Stimulated activated naive CD4-positive, alpha-beta T cell treated with Interleukin-2 at 50 U/mL for 16 hours (primary cell): ENCODE data around the gene PNMA6E.

ENCODE experiments used
- DNase-seq: peaks from one replicate; lab custom pipeline; 2025; lab: John Stamatoyannopoulos, UW

PNMA6E gene

DNA sequence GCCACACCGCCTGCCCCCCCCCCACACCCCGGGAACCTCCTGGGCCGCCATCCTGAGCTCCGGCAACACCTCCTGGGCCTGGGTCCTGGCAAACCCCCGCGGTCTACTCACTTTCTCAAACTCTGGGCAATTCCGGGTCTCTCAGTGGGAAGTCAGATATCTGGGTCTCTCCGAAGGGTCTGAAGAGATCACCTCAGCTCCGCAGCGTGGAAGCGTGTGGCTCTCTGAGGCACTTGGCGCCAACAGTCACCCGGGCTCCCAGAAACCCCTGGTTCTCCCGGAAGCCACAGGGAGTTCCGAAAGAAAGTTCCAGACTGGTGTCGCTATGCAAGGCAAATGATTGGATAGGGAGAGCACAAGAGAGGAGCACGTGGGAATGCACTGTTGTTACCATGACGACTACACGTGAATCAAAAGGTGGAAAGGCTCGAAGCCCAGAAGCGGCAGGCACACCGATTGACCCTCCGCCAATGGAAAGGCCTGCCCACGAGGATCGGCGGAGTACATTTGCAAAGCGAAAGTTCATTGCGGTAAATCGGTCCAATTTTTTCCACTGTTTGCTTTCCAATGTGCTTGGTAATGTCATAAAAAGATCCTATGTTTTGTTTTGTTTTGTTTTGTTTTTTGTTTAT lies at the start of gene PNMA6E:
PNMA6E (minus strand) TSS at position 218 of the 632 bp plus-strand sequence. CDS start 2,501 bp downstream, outside the sequence.
- no peak for DNase-seq

GRCh38 chrX:153450949-153451277 lies 49.8 kb upstream of the PNMA6E start:
- DNase-seq: no peak

GRCh38 chrX:153450114-153450948 lies 49.2 kb upstream of the PNMA6E start:
- DNase-seq: no peak

DNA sequence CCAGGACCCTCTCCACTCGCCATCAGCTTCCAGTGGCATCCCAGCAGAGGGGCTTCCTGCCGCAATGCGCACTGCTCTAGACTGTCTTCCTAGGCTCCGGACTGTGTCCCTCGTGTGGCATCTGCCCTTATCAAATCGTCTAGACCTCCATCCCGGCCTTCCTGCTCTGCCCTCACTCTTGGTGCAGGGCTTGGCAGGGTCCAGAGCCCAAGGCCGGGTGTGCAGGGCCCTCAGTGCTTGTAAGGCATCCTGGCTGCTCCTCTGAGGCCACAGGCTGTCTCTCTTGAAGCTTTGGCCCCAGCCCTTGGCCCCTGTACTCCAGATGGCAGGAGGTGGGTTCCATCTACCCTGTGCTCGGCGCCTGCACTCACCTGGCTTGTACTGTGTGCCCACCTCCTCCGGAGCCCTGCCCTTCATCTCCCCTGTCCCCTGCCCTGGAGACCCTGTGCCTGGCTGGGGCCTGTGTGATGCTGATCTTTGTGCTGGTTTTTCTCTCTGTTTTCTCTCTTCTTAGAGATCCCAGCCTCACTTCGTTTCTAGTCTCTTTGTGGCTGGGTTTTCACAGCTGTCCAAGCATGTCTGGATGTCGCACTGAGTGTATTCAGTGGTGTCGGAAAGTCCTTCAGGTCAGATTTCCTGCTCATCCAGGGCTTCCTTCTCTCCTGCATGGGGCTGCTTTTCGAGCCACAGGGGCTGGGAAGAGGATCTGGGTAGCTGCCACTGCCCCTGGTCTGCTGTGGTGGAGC lies 48.4 kb upstream of the PNMA6E start:
- no peak for DNase-seq

DNA sequence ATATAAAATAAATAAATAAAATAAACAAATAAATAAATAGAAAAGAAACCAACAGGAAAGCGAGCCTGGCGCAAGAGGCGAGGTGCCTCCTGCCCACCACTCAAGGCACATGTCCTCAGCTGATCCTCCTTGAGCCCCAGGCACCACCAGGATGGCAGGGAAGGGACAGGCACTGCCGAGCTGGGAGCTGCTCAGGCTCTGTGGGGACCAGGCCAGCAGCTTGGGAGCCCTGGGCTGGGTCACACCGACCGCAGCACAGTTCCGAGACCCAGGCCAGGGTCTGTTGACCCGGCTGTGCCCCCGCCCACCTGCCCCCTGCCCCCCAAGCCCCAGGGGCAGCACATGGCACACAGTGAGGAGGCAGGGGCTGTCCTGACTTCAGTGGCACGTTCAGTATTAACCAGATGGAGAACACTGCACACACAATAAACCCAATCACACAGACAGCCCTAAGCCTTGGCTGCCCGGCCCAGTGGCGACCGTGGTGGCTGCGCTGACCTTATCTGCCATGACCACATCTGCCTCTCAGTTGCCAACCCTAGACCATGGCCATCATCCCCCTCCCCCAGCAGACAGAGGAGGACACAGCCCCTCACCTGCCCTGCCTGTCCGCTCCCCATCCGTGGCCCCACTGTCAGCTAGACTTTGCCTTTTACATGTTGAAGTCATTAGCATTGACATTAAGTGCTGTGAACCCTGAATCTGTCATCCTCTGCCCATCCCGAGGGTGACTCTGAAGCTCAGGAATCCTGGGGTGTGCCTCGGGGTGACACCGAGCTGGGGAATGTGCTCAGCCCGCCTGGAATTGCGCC lies 47.6 kb upstream of the PNMA6E start:
- DNase-seq: no peak

- DNase-seq: no peak
Measured at GRCh38 chrX:153447581-153447960, 46.4 kb upstream of the PNMA6E start.

DNA sequence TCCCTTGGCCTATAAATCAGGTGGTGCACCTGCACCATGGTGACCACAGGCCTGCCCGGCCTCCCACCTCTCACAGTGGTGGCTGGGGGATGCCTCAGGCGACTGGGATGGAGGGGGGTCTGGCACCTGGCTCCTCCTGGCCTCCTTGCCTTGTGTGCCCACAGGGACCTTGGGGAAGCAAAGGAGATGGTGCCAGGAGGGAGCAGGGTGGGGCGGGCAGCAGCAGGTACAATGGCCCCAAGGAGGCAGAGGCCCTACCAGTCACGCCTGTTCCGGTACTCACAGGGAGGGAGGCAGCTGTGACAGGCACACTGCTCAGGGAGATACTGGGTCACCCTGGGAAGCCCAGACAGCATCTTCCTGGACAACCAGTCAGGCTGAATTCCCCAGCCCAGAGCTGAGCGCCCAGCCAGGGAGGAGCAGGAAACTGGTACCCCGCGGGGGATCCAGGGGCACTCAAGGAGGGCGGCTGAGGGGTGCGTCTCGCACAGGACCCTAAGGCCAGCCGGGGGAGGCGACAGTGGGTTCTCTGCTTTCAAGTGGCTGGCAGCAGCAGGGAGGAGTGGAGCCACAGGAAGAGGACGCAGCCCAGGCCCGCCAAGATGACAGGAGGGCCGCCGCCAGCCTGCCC lies 45.9 kb upstream of the PNMA6E start:
- no peak for DNase-seq

DNA sequence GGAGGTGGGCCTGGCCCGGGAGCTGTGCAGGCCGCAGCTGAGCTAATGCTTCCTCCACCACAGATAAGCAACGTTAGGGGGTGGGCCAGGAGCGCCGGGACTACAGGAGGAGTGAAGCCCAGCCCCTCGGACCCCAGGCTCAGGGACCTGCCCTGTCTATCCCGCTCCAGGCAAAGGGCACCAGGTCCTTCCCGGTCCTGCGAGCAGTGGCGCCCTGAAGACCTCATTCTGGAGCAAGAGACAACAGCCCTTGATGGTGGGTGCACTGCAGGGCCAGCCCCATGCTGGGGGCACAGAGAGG lies 45.4 kb upstream of the PNMA6E start:
- DNase-seq: no peak

DNA sequence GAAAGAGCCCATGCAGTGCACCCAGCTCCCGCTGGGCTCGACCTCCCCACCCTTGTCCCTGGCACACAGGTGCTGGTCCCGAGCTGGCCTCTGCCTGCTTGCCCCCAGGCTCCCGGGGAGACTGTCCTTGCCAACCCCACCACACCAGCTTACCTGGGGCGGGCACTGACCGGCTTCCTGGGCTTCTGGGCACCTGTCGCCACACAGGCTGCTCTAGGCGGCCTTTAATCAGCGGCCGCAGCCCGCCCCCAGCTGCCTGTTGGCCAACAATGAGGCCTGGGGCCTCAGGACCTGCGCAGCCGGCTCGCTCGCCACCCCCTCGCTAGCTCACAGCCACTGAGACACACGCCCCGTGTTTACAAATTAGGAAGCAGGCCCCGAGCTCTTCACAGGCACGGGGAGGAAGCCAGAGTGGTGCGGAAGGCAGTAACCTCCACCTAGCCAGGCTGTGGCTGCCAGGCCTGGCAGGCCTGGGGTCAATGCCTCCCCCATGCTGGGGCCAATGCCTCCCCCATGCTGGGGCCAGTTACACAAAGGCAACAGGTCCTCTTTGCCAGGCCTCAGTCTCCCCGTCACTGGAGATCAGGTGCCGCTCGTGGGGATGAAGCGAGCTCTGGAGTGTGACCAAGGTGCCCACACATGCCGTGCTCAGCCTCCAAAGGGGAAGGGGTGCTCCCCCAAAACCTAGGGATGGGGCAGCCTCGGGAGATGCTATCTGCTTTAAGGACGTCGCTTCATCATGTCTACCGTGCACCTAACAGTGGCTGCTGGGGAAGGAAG lies 44.9 kb upstream of the PNMA6E start, which contains the start of gene TREX2:
TREX2 (minus strand) TSS at position 201 of the 780 bp plus-strand sequence. CDS start 626 bp downstream, outside the sequence.
- no peak for DNase-seq

GRCh38 chrX:153445106-153445855 lies 44.1 kb upstream of the PNMA6E start:
- DNase-seq: no peak

DNA sequence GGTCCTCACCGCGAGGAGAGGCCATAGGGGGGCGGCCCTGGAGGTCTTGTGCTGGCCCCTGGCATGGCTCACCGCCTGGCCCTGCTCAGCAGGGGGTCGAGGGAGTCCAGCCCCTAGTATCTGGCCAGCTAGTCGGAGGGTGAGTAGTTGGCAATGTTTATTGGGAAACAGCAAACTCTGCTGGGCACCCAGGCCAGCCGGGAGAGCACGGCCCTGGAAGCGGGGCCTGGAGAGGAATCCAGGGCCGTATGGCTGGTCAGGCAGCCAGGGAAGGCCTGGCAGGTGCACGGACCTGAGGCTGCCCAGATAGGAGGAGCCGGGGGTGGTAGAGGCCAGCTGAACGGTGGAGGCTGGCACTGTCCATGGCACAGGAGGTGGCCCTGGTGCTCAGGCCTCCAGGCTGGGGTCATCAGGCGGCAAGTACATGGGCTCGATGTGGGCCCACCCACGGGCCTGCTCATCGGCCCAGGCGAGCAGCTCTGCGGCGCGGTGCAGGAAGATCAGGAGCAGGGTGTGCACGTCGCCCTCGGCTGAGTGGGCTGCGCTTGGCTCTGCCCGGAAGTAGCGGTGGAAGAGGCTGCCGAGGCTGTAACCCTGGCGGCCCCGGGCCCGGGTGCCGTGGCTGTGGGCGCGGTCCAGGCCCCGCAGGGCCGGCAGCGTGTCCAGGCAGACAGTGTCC lies 43.3 kb upstream of the PNMA6E start:
- DNase-seq: no peak

- no peak for DNase-seq
Measured at GRCh38 chrX:153443476-153444332, 42.6 kb upstream of the PNMA6E start.

- no peak for DNase-seq
Measured at GRCh38 chrX:153442463-153442862, 41.3 kb upstream of the PNMA6E start.

- DNase-seq: no peak
Measured at GRCh38 chrX:153441981-153442380, 40.8 kb upstream of the PNMA6E start.

DNA sequence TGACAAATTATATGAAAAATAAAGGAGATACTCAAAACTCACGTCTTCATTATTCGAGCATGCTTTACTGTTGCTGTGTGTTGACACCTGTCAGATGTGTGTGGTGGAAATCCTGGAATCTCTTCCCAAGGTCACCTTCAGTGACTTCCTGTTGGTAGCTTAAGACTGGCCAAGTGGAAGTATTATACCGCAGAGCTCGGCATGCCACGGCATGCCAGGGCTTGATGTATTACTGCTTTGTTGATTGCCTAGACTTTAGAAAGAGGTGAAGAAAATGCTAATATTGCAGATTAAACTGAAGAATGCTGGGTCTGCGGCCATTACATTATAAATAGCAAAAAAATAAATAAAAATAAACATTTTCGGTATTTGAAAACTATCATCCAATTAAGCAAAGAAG lies 40.1 kb upstream of the PNMA6E start:
- DNase-seq: no peak

DNA sequence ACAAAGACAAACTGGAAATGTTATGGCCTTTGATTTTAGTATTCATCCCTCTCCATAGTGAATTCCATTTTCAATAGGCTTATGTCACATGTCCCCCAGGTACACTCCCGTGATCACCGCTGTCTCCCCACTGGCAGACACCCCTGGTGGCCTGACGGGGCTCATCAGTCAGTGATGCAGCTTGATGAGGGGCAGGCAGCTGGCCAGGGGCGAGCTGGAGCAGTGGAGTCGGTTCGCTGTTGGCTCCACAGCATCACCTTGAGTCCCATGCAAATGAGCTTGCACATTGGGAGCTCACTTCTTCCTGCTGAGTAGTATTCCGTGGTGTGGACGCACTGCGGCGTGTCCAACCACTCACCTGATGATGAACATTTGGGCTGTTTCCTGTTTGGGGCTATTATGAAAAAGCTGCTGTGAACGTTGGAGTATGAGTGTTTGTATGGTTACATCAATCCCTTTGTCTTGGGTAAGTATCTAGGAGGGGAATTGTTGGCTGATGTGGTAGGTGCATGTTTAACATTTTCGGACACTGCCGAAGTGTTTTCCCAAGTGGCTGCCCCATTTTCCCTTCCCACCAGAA lies 39.5 kb upstream of the PNMA6E start:
- no peak for DNase-seq

DNA sequence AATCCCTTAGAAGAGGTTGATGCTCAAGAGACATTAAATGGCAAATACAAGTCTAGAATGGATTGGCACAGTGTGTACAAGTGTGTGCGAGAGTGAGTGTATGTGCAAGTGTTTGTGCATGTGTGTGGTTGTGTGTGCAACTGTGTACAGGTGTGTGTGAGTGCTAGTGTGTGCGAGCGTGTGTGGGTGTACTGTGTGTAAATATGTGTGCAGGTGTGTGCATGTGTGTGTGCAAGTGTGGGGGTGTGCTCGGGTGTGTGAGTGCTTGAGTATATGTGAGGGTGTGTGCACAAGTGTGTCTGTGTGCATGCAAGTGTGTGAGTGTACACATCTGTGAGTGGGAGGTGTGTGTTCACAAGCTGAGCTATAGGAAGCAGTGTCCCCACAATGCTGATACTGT lies 38.8 kb upstream of the PNMA6E start:
- DNase-seq: no peak

GRCh38 chrX:153438532-153438931 lies 37.4 kb upstream of the PNMA6E start:
- no peak for DNase-seq
